Measurements from ENCODE around the gene SIPA1L3. TPM values are rescaled to one million over a fixed set of nuclear protein-coding genes. Genes with fewer than 3 reads are reported as not detected.
A peak's percentile ranks its signal among the peaks of the same experiment; 100 is the strongest.

The SIPA1L3 gene
- polyA plus RNA-seq, 2 of the 4 experiments (the other 2 are of a cell fraction): 28.9 to 50.6 TPM

DNA sequence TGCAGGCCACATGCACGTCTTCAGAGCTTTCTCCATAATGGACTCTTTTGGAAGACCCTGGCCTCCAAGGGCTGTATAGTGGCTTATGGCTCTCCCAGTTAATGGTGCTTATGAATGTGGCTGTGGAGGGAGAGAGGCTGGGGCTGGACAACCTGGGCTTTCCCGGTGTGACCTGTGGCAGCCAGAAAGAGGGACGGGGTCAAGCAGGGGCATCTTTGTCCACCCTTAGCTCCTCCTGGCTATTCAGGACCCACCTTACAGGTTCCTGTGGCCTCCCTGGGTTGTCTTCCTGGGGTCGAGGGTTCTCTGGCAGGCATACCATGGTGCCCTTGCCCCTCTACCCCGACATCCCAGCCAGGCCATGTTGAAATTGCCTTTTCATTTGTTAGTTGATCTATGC, 75.6 kb downstream of the SIPA1L3 start:
- FAIRE-seq: no peak
- DNase-seq (ENCODE audit: low read depth in 1 of 2, low spot score in 1 of 2): no peak
- H3K4me1 ChIP-seq: peaks cover 19% of the 10 kb centered on the region
- no peak for ATAC-seq
- TF ChIP-seq HOXB5 (CRISPR knock-in tag; IDR thresholded peaks at IDR 0.05): no peak
- no peak for TF ChIP-seq NPAS2 (CRISPR knock-in tag; IDR thresholded peaks at IDR 0.05; ENCODE audit: borderline replicate concordance)
- no peak for TF ChIP-seq CBX8 (IDR thresholded peaks at IDR 0.05)
- ChIA-PET CTCF (interaction anchor here (1.4 to 26.6 kb wide), 4 partner anchors 10 to 80 kb away, joined by 5 to 391 read pairs (median 8); partner anchors contain the start of genes SIPA1L3 and WDR87), POLR2A (interaction anchor here (0.5 kb wide), 1 partner anchor 107 kb away, joined by 4 read pairs; no protein-coding TSS in a partner anchor)
- no peak overlapping the region for H3K4me3 ChIP-seq
- 91% methylated on average over 5 of the region's 5 CpGs for WGBS (ENCODE audit: missing lambda C conversion rate)
- H3K27ac ChIP-seq: no peak overlapping the region
- H3K9me3 ChIP-seq: no peaks in the 10 kb centered on the region
- H3K4me2 ChIP-seq: no peak overlapping the region

DNA sequence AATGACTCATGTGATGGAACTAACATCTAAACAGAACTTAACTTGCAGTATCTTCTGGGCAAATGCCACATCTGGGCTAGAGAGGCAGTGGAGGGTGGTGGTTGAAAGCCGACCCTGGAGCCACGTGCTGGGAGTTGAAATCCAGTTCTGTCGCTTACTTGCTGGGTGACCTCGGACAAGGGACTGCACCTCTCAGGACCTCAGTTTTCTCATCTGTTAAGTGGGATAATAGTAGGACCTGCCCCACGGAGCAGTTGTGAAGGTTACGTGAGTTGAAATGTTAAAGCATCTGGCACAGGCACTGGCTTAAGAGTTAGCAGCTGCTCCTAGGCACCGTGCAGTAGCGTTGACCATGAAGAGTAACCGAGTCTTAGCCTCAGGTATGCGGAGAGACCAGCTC, 76.1 kb downstream of the SIPA1L3 start:
- no peaks in the 10 kb centered on the region for H3K9me3 ChIP-seq
- WGBS (ENCODE audit: missing lambda C conversion rate): 82% methylated on average over 10 of the region's 10 CpGs
- FAIRE-seq (no peak), ATAC-seq (no peak), DNase-seq (ENCODE audit: low read depth in 1 of 2, low spot score in 1 of 2) (no peak)
- ChIA-PET POLR2A (interaction anchor here (0.5 to 0.7 kb wide), 3 partner anchors 28 to 287 kb away, joined by 4 to 9 read pairs (median 6); no protein-coding TSS in a partner anchor), CTCF (interaction anchor here (0.7 to 26.6 kb wide), 6 partner anchors 10 to 192 kb away, joined by 3 to 391 read pairs (median 6); partner anchors contain the start of genes SIPA1L3 and WDR87)
- no peak overlapping the region for H3K27ac ChIP-seq
- H3K4me3 ChIP-seq: no peak overlapping the region
- no peak overlapping the region for H3K4me2 ChIP-seq
- TF ChIP-seq FOSL2 (IDR thresholded peaks at IDR 0.05) (no peak), FOSL2 (CRISPR knock-in tag; IDR thresholded peaks at IDR 0.05) (peak; percentile 21; the same call in 1 of the 2 replicates), NR3C1 (IDR thresholded peaks at IDR 0.05) (no peak), ESRRA (IDR thresholded peaks at IDR 0.05; ENCODE audit: borderline replicate concordance, low read length) (no peak), MYC (IDR thresholded peaks at IDR 0.05; ENCODE audit: borderline replicate concordance, low read length) (no peak), POLR2A (IDR thresholded peaks at IDR 0.05; ENCODE audit: low read length) (no peak), CBX8 (IDR thresholded peaks at IDR 0.05) (no peak), CHD2 (IDR thresholded peaks at IDR 0.05; ENCODE audit: low read length, partially characterized antibody) (no peak), MAFK (IDR thresholded peaks at IDR 0.05; ENCODE audit: partially characterized antibody) (no peak)
- TF ChIP-seq, protein P1, sequence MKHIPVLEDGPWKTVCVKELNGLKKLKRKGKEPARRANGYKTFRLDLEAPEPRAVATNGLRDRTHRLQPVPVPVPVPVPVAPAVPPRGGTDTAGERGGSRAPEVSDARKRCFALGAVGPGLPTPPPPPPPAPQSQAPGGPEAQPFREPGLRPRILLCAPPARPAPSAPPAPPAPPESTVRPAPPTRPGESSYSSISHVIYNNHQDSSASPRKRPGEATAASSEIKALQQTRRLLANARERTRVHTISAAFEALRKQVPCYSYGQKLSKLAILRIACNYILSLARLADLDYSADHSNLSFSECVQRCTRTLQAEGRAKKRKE (CRISPR knock-in tag; IDR thresholded peaks at IDR 0.05; ENCODE audit: low read depth): no peak
- TF ChIP-seq, protein P2, sequence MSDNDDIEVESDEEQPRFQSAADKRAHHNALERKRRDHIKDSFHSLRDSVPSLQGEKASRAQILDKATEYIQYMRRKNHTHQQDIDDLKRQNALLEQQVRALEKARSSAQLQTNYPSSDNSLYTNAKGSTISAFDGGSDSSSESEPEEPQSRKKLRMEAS (IDR thresholded peaks at IDR 0.05): 0 out of 2 replicates have a peak, but pooled peaks have one; percentile 33
- TF ChIP-seq, protein P3, sequence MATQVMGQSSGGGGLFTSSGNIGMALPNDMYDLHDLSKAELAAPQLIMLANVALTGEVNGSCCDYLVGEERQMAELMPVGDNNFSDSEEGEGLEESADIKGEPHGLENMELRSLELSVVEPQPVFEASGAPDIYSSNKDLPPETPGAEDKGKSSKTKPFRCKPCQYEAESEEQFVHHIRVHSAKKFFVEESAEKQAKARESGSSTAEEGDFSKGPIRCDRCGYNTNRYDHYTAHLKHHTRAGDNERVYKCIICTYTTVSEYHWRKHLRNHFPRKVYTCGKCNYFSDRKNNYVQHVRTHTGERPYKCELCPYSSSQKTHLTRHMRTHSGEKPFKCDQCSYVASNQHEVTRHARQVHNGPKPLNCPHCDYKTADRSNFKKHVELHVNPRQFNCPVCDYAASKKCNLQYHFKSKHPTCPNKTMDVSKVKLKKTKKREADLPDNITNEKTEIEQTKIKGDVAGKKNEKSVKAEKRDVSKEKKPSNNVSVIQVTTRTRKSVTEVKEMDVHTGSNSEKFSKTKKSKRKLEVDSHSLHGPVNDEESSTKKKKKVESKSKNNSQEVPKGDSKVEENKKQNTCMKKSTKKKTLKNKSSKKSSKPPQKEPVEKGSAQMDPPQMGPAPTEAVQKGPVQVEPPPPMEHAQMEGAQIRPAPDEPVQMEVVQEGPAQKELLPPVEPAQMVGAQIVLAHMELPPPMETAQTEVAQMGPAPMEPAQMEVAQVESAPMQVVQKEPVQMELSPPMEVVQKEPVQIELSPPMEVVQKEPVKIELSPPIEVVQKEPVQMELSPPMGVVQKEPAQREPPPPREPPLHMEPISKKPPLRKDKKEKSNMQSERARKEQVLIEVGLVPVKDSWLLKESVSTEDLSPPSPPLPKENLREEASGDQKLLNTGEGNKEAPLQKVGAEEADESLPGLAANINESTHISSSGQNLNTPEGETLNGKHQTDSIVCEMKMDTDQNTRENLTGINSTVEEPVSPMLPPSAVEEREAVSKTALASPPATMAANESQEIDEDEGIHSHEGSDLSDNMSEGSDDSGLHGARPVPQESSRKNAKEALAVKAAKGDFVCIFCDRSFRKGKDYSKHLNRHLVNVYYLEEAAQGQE (IDR thresholded peaks at IDR 0.05): no peak
- TF ChIP-seq, protein P4, sequence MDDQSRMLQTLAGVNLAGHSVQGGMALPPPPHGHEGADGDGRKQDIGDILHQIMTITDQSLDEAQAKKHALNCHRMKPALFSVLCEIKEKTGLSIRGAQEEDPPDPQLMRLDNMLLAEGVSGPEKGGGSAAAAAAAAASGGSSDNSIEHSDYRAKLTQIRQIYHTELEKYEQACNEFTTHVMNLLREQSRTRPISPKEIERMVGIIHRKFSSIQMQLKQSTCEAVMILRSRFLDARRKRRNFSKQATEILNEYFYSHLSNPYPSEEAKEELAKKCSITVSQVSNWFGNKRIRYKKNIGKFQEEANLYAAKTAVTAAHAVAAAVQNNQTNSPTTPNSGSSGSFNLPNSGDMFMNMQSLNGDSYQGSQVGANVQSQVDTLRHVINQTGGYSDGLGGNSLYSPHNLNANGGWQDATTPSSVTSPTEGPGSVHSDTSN (IDR thresholded peaks at IDR 0.05): no peak
- TF ChIP-seq, protein P5, sequence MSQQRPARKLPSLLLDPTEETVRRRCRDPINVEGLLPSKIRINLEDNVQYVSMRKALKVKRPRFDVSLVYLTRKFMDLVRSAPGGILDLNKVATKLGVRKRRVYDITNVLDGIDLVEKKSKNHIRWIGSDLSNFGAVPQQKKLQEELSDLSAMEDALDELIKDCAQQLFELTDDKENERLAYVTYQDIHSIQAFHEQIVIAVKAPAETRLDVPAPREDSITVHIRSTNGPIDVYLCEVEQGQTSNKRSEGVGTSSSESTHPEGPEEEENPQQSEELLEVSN (IDR thresholded peaks at IDR 0.05; ENCODE audit: borderline replicate concordance, low read depth): peak; percentile 37; the same call in 1 of the 2 replicates
- TF ChIP-seq, protein P6, sequence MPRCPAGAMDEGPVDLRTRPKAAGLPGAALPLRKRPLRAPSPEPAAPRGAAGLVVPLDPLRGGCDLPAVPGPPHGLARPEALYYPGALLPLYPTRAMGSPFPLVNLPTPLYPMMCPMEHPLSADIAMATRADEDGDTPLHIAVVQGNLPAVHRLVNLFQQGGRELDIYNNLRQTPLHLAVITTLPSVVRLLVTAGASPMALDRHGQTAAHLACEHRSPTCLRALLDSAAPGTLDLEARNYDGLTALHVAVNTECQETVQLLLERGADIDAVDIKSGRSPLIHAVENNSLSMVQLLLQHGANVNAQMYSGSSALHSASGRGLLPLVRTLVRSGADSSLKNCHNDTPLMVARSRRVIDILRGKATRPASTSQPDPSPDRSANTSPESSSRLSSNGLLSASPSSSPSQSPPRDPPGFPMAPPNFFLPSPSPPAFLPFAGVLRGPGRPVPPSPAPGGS (IDR thresholded peaks at IDR 0.05): no peak
- peaks cover 22% of the 10 kb centered on the region for H3K4me1 ChIP-seq
